ENCODE measurements around the gene RAC3. TPM values are rescaled to one million over a fixed set of nuclear protein-coding genes. Genes with fewer than 3 reads are reported as not detected.

The RAC3 gene
- total and polyA plus RNA-seq, 9 of the 15 experiments (the other 6 are each of a cell fraction or from before 2014, with no cell fraction given) = 0.23 to 292 (median 118) TPM

GRCh38 chr17:82079001-82079677, 47.7 kb downstream of the RAC3 start (continued):
- TF ChIP-seq SRSF1 (IDR thresholded peaks at IDR 0.05; ENCODE audit: low read depth, low read length) = no peak
- TF ChIP-seq ZBTB33 (CRISPR knock-in tag; IDR thresholded peaks at IDR 0.05) = peak; percentile 99
- no peak for TF ChIP-seq NCOR1 (IDR thresholded peaks at IDR 0.05)
- no peak for TF ChIP-seq TFE3 (CRISPR knock-in tag; IDR thresholded peaks at IDR 0.05)
- peak; percentile 73 for TF ChIP-seq SUPT5H (IDR thresholded peaks at IDR 0.05)
- TF ChIP-seq SMAD3 (CRISPR knock-in tag; conservative IDR thresholded peaks at IDR 0.05) = no peak
- TF ChIP-seq POU5F1 (IDR thresholded peaks at IDR 0.05; ENCODE audit: borderline replicate concordance, low read depth, low read length, partially characterized antibody) = no peak
- TF ChIP-seq RBM22 (IDR thresholded peaks at IDR 0.05; ENCODE audit: low read depth, low read length, poor library complexity, severe bottlenecking) = peak; percentile 82
- no peak for TF ChIP-seq SMARCA4 (IDR thresholded peaks at IDR 0.05)
- TF ChIP-seq ZNF263 (CRISPR knock-in tag; IDR thresholded peaks at IDR 0.05; ENCODE audit: borderline replicate concordance) = no peak
- TF ChIP-seq PCBP1 (IDR thresholded peaks at IDR 0.05; ENCODE audit: low read depth, low read length, poor library complexity, severe bottlenecking) = peak; percentile 30
- peak; percentile 58 for TF ChIP-seq POLR2G (IDR thresholded peaks at IDR 0.05; ENCODE audit: low read depth, low read length)
- TF ChIP-seq POLR2B (IDR thresholded peaks at IDR 0.05; ENCODE audit: low read depth, partially characterized antibody) = peak; percentile 25
- no peak for TF ChIP-seq ATF3 (IDR thresholded peaks at IDR 0.05)
- no peak for TF ChIP-seq ATF3 (CRISPR knock-in tag; conservative IDR thresholded peaks at IDR 0.05)

Data from K562 (cell line).